ENCODE measurements around the gene ACSL4.
"Not testable (repeated sequence)": the region's sequence is repeated elsewhere in the genome, so short reads cannot be mapped to it uniquely, and the experiment has no call there.

ACSL4 gene

DNA sequence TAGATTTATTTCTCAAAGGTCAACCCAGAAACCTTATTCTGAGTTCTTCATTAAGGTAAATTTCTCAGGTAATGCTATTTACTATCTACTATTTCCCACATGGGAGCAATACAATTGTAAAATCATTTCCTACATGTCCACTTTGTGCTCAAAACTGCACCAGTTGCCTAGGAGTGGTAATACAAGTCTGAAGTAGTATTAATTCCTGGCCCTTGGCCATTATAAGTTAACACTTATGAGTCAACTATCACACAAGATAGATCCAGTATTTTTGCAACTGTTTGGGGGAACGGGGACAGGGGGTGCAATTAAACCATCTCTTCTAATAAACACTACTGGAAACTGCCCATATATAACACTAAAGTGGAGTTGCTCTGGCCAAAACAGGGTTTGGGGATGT lies 48.9 kb downstream of the ACSL4 start:
- Histone ChIP-seq H3K27ac (no peak overlapping the region), H3K4me3 (no peak overlapping the region)

GRCh38 chrX:109681475-109682081 lies 51.5 kb downstream of the ACSL4 start:
- Histone ChIP-seq H3K4me3 (no peak overlapping the region), H3K27ac (no peak overlapping the region)

DNA sequence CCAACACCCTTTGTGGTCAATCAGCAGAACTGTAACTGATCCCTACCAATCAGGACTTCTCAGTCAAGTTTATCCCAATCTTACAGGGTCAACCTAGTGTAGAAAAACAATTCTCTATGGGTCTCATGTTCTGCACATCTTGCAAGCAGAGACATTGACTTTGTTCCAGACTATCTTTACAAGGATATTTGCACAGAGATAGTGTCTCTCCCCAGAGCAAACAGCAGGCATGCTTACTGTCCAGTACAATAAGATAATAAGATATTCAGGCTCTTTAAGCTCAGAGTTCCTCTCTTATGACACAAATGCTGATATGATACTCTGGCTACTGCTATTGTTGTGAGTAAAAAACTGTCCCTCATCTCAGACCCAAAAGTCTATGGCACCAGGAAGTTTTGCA lies 53.2 kb downstream of the ACSL4 start:
- H3K4me3 ChIP-seq: no peak overlapping the region
- no peak overlapping the region for H3K27ac ChIP-seq

DNA sequence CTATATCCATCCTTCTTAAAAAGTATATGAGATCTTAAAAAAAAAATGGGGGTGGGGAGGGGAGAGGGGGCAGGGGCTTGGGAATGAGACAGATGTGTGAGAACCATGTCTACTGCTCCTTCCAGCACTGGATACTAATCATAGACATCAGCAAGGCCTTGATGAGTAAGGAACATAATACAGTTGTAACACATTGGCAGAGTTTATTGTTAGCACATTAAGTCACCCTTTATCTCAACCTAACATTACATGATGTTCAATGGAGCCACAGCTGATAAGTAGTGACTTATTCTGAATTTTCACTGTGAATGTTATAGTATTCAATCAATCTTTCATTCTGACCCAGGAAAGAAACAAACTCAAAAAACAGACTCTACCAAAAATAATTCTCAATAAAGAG lies 60.8 kb downstream of the ACSL4 start:
- Histone ChIP-seq H3K27ac (no peak overlapping the region), H3K4me3 (no peak overlapping the region)

DNA sequence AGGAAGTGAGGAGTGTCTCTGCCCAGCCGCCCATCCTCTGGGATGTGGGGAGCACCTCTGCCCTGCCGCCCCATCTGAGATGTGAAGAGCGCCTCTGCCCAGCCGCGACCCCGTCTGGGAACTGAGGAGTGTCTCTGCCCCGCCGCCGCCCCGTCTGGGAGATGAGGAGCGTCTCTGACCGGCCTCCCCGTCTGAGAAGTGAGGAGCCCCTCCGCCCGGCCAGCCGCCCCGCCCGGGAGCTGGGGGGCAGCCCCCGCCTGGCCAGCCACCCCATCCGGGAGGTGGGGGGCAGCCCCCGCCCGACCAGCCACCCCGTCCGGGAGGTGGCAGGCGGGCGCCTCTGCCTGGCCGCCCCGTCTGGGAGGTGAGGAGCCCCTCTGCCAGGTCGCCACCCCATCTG lies 61.9 kb downstream of the ACSL4 start:
- H3K27ac ChIP-seq, H3K4me3 ChIP-seq: not testable (repeated sequence)

DNA sequence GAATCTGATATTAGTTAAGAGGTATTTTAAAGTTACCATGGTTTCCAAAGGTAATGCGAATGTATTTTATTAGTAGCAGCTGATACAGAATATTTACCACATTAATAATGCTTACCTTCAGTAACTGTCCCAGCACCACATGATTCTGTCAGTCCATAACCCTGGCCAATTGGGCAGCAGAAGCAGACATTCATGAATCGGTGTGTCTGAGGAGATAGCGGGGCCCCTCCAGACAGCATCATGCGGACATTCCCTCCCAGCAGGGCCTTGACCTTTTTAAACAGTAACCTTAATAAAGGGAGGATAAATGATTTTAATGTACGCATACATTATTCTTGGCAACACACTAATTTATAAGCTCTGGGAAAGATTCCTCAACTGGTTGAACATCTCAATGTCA lies 65.1 kb downstream of the ACSL4 start:
- H3K27ac ChIP-seq: no peak overlapping the region
- H3K4me3 ChIP-seq: no peak overlapping the region

GRCh38 chrX:109660435-109661143 lies 72.5 kb downstream of the ACSL4 start:
- no peak overlapping the region for H3K27ac ChIP-seq
- no peak overlapping the region for H3K4me3 ChIP-seq

GRCh38 chrX:109658391-109658790 lies 74.7 kb downstream of the ACSL4 start:
- H3K27ac ChIP-seq: no peak overlapping the region
- H3K4me3 ChIP-seq: no peak overlapping the region

DNA sequence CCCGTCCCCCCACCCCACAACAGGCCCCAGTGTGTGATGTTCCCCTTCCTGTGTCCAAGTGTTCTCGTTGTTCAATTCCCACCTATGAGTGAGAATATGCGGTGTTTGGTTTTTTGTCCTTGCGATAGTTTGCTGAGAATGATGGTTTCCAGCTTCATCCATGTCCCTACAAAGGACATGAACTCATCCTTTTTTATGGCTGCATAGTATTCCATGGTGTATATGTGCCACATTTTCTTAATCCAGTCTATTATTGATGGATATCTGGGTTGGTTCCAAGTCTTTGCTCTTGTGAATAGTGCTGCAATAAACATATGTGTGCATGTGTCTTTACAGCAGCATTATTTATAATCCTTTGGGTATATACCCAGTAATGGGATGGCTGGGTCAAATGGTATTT lies 75.7 kb downstream of the ACSL4 start:
- H3K4me3 ChIP-seq, H3K27ac ChIP-seq: not testable (repeated sequence)

- no peak overlapping the region for H3K4me3 ChIP-seq
These were observed 76.3 kb downstream of the ACSL4 start for GRCh38 chrX:109656774-109657173.

DNA sequence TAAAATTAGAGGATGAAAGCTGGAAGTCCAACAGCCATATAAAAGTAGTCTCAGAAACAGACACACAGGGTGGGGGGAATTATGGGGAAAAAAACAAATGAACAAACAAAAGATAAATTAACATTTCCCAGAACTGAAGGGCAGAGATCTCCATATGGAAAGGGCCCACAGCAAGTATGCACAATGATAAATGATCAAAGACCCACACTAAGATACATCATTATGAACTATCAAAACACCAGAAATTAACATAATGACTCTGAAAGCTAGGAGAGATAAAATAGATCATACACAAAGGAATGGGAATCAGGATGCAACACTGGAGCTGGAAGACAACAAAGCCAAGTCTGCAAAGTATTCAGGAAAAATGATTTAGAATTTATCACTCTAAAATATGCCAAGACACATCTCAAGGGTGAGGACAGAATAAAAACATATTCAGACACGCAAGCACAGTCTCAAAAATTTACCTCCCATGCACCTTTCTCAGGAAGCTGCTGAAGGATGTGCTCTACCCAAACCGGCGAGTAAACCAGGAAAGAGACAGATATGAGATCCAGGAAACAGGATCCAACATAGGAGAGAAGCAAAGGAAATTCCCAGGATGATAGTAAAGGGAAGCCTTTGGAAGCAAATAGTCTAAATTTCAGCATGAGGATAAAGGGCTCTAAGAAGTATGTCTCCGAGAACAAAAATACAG lies 77.4 kb downstream of the ACSL4 start:
- Histone ChIP-seq H3K27ac (no peak overlapping the region), H3K4me3 (no peak overlapping the region)

More at GRCh38 chrX:109656774-109657173, 76.3 kb downstream of the ACSL4 start:
- H3K27ac ChIP-seq: no peak overlapping the region

DNA sequence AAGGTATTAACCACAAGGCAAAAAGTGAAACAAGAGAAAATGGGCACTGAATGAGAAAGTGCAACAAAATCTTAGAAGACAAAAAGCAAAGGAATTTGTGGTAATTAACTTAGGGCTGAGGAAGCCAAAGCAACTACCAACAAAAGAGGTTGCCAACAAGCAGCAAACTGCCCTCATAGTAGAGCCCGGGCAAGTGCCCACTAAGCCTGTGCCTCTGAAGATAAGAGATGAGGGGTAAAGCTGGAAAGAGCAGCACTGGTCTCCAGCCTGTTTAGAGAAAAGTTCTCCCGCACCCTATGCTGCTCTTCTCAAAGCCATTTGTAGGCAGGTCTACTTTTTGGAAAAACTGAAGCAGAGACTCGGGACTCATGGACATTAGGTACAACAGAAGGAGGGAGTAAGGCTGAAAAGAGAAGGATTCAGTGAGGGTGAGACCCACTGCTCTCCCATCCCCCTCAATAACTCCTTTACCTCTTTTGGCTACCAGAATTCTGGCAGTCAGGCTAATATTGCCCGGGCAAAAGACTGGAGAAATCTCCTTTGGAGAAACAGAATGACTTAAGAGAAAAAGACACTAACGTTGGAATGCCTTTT lies 78.4 kb downstream of the ACSL4 start:
- Histone ChIP-seq H3K4me3 (no peak overlapping the region), H3K27ac (no peak overlapping the region)

GRCh38 chrX:109644671-109645070 lies 88.4 kb downstream of the ACSL4 start:
- H3K27ac ChIP-seq, H3K4me3 ChIP-seq: not testable (repeated sequence)

- no peak overlapping the region for H3K4me3 ChIP-seq
- no peak overlapping the region for H3K27ac ChIP-seq
These were observed 89.4 kb downstream of the ACSL4 start for GRCh38 chrX:109643687-109644086.

GRCh38 chrX:109638158-109638557 lies 94.9 kb downstream of the ACSL4 start:
- H3K4me3 ChIP-seq: no peak overlapping the region
- no peak overlapping the region for H3K27ac ChIP-seq

GRCh38 chrX:109637477-109637876 lies 95.6 kb downstream of the ACSL4 start:
- not testable (repeated sequence) for H3K27ac ChIP-seq, H3K4me3 ChIP-seq

- Histone ChIP-seq H3K4me3 (no peak overlapping the region), H3K27ac (no peak overlapping the region)
These were observed 97.9 kb downstream of the ACSL4 start for GRCh38 chrX:109635146-109635545.

GRCh38 chrX:109632906-109633504 lies 100.1 kb downstream of the ACSL4 start:
- H3K27ac ChIP-seq: no peak overlapping the region
- no peak overlapping the region for H3K4me3 ChIP-seq

DNA sequence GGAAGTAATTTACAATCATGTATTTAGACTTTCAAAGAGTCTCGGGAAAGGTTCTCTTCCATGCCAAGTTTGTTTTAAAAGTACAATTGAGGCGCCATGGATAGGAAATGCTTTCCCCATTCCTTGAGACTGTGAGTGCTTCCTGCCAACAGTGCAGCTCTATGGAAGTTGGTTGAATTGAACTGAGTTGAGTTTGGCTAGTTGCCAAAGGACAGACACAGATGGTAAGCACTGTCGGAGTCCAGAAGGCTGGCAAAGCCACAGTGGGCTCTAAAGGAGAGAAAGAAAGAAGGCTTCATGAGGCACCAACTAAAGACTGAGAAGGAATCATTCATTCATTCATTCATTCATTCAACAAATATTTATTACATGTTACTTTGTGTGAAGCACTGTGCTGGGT lies 103.7 kb downstream of the ACSL4 start:
- no peak overlapping the region for H3K27ac ChIP-seq
- H3K4me3 ChIP-seq: no peak overlapping the region

- Histone ChIP-seq H3K27ac (no peak overlapping the region), H3K4me3 (no peak overlapping the region)
These were observed 106.4 kb downstream of the ACSL4 start for GRCh38 chrX:109626637-109627036.
